Measurements from ENCODE around the gene NDUFB1. TPM values are rescaled to one million over a fixed set of nuclear protein-coding genes. Genes with fewer than 3 reads are reported as not detected.

NDUFB1 gene
- total RNA-seq, 1 donor from 2014 or later, result 348 TPM

GRCh38 chr14:92105073-92105892 lies 16.2 kb downstream of the NDUFB1 start:
- no peak for TF ChIP-seq CTCF (IDR thresholded peaks at IDR 0.05)
- no peak for TF ChIP-seq EZH2 (IDR thresholded peaks at IDR 0.05)
- no peak for TF ChIP-seq EZH2phosphoT487 (IDR thresholded peaks at IDR 0.05)
- peak overlapping the region; percentile 81 for H3K4me2 ChIP-seq
- Mint-ChIP-seq H3K36me3 (no peaks in the 10 kb centered on the region), H3K27ac (peak overlapping the region; percentile 72), H3K9me3 (no peaks in the 10 kb centered on the region), H3K4me3 (peak overlapping the region; percentile 97), H3K4me1 (peaks cover 17% of the 10 kb centered on the region), H3K27me3 (ENCODE audit: insufficient read depth, low read depth) (peaks cover 2% of the 10 kb centered on the region)
- H3K79me2 ChIP-seq (ENCODE audit: low read depth), result peaks cover 61% of the 10 kb centered on the region
- H3K27ac ChIP-seq, result no peak overlapping the region
- H2AFZ ChIP-seq (replicated peaks), result no peak overlapping the region
- no peaks in the 10 kb centered on the region for H3K36me3 ChIP-seq
- peaks cover 14% of the 10 kb centered on the region for H3K4me1 ChIP-seq
- peak overlapping the region; percentile 93 for H3K4me3 ChIP-seq
- peaks cover 20% of the 10 kb centered on the region for H3F3A ChIP-seq (ENCODE audit: low read depth)
- peak overlapping the region; percentile 82 for H3K9ac ChIP-seq
- peaks cover 51% of the 10 kb centered on the region for H4K20me1 ChIP-seq (ENCODE audit: low read depth)
- H3K9me3 ChIP-seq (ENCODE audit: low read depth), result no peaks in the 10 kb centered on the region
- H3K27me3 ChIP-seq, result no peaks in the 10 kb centered on the region
- no peak for DNase-seq (ENCODE audit: low spot score)

- no peaks in the 10 kb centered on the region for H3K9me3 Mint-ChIP-seq
- no peak for DNase-seq (ENCODE audit: low spot score)
- H2AFZ ChIP-seq (replicated peaks), result no peak overlapping the region
- H3K36me3 Mint-ChIP-seq, result peaks cover under 1% of the 10 kb centered on the region
- H3K4me2 ChIP-seq, result no peak overlapping the region
- H3K9me3 ChIP-seq (ENCODE audit: low read depth), result no peaks in the 10 kb centered on the region
- H3K4me3 ChIP-seq, result no peak overlapping the region
- peaks cover 69% of the 10 kb centered on the region for H4K20me1 ChIP-seq (ENCODE audit: low read depth)
- H3K4me3 Mint-ChIP-seq, result peak overlapping the region; percentile 15
- H3K4me1 Mint-ChIP-seq, result peaks cover 13% of the 10 kb centered on the region
- no peak overlapping the region for H3K9ac ChIP-seq
- peaks cover 13% of the 10 kb centered on the region for H3F3A ChIP-seq (ENCODE audit: low read depth)
- no peaks in the 10 kb centered on the region for H3K27me3 ChIP-seq
- H3K4me1 ChIP-seq, result peaks cover 10% of the 10 kb centered on the region
- no peaks in the 10 kb centered on the region for H3K36me3 ChIP-seq
- TF ChIP-seq EZH2 (IDR thresholded peaks at IDR 0.05), result no peak
- TF ChIP-seq EZH2phosphoT487 (IDR thresholded peaks at IDR 0.05), result no peak
- TF ChIP-seq CTCF (IDR thresholded peaks at IDR 0.05), result no peak
- H3K27ac ChIP-seq, result no peak overlapping the region
- H3K27me3 Mint-ChIP-seq (ENCODE audit: insufficient read depth, low read depth), result no peaks in the 10 kb centered on the region
- peaks cover 79% of the 10 kb centered on the region for H3K79me2 ChIP-seq (ENCODE audit: low read depth)
- no peak overlapping the region for H3K27ac Mint-ChIP-seq
Measured at GRCh38 chr14:92103363-92103989, 18.0 kb downstream of the NDUFB1 start.

GRCh38 chr14:92099802-92100201 lies 21.7 kb downstream of the NDUFB1 start:
- Histone ChIP-seq H3K27ac (no peak overlapping the region), H3K4me3 (no peak overlapping the region), H2AFZ (replicated peaks) (no peak overlapping the region), H3K9ac (no peak overlapping the region), H3K4me2 (no peak overlapping the region), H3F3A (ENCODE audit: low read depth) (no peaks in the 10 kb centered on the region), H3K9me3 (ENCODE audit: low read depth) (no peaks in the 10 kb centered on the region), H4K20me1 (ENCODE audit: low read depth) (peaks cover 69% of the 10 kb centered on the region), H3K4me1 (no peaks in the 10 kb centered on the region), H3K27me3 (no peaks in the 10 kb centered on the region), H3K79me2 (ENCODE audit: low read depth) (peaks cover 82% of the 10 kb centered on the region), H3K36me3 (peaks cover 1% of the 10 kb centered on the region)
- Mint-ChIP-seq H3K9me3 (no peaks in the 10 kb centered on the region), H3K27me3 (ENCODE audit: insufficient read depth, low read depth) (peaks cover 3% of the 10 kb centered on the region), H3K4me3 (no peak overlapping the region), H3K27ac (no peak overlapping the region), H3K4me1 (peaks cover under 1% of the 10 kb centered on the region), H3K36me3 (peaks cover 5% of the 10 kb centered on the region)
- DNase-seq (ENCODE audit: low spot score), result no peak
- TF ChIP-seq EZH2phosphoT487 (IDR thresholded peaks at IDR 0.05), result no peak
- no peak for TF ChIP-seq CTCF (IDR thresholded peaks at IDR 0.05)
- TF ChIP-seq EZH2 (IDR thresholded peaks at IDR 0.05), result no peak

Data from neural progenitor cell (in vitro differentiated cells).